ENCODE results near the gene DTWD2.
"Not testable (repeated sequence)": the region's sequence is repeated elsewhere in the genome, so short reads cannot be mapped to it uniquely, and the experiment has no call there.

DTWD2 gene

DNA sequence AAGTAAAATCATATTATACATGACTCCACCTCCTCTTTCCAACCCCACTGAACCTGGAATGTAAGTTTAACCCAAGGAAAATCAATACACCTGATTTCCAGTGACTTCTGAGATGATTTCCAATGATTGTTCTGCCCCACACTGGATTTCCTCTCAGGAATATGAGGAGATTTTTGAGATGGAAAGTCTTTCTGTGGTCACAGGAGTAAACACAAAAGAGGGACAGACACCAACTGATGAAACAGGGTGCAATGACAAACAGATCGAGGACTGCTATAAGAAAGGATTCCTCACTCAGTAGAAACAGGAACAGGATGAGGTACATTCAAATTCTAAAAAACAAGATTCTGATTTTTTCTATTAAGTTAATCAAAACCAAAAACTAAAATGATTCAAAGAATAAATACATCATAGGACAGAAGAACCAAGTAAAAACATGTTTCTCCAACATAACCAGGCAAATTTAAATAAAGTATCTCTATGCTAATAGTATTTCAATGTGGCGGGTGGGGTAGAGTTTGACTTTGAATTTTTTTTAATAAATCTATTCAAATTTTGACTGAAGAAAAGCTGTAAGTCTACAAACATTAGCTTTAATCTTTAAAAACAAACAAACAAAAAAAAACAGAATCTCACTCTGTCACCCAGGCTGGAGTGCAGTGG, 42.1 kb downstream of the DTWD2 start:
- DNase-seq = no peak

DNA sequence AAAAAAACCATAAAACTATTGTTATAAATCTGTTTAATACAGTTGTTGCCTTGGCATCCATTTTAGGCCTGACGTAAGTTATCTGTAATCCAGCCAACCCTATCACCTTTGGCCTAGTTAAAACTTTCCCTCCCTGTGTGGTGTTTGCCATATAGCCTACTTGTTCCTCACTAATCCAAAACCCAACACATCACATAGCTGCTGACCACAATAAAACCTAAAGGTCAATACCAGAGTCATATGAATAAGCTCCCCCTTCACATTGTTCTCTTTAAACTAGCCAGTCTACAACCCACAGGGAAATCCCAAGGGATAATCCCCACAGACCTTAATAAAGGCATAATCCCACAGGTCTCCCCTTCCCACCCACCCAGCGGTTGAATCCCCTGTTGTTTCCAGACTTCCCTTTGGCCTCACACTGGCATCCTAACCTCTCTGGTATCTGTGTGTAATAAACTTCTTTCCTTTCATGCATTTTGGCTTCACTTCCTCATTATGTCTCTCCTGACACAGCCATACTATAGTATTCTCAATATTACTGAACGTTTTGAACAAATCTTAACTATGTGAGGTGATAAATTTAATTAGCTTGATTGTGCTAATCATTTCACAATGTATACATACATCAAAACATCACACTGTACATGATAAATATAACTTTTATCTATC, 50.8 kb downstream of the DTWD2 start:
- no peak for DNase-seq

DNA sequence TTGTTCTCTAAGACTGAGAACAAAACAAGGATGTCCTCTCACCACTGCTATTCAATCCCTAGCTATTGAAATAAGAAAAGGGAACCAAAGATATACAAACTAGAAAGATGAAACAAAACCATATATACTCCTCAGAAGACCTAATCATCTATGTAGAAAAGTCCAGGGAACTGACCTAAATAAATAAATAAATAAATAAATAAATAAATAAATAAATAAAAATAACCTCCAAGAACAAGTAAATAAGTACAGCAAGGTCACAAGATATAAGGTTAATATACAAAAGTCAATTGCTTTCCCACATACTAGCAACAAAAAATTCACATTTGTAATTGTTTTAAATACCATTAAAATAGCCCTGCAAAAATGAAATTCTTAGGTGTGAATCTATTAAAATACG, 54.6 kb downstream of the DTWD2 start:
- DNase-seq = no peak

DNA sequence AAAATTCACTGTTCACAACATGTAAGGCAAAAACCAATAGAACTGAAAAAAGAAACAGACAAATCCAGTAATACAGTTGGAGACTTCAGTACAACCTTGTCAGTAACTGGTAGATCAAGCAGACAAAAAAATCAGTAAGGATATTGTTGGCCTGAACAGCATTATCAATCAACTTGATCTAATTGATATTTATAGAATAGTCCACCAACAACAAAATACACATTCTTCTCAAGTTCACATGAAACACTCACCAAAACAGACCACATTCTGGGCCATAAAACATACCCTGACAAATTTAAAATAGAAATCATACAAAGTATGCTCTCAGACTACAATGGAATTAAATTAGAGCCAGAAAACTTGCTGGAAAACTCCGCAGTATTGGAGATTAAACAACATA, 56.8 kb downstream of the DTWD2 start:
- DNase-seq = no peak

DNA sequence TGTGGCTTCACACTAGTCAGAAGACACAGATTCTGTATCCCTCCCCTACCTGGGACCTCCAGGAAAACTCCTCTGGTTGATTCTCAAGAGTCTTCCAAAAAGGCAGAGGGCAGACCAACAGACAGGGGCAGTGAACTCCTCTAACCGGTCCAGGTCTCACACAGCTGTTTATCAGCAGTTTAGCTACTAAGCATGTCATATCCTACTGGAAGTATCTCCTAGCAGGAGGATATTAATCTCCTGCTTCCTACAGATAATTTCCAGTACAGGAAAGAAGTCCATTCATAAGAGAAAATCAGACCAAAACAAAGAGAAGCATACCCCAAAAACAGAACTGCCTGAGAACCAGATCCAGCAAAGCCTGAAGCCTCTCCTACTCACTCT, 64.3 kb downstream of the DTWD2 start:
- DNase-seq = no peak

DNA sequence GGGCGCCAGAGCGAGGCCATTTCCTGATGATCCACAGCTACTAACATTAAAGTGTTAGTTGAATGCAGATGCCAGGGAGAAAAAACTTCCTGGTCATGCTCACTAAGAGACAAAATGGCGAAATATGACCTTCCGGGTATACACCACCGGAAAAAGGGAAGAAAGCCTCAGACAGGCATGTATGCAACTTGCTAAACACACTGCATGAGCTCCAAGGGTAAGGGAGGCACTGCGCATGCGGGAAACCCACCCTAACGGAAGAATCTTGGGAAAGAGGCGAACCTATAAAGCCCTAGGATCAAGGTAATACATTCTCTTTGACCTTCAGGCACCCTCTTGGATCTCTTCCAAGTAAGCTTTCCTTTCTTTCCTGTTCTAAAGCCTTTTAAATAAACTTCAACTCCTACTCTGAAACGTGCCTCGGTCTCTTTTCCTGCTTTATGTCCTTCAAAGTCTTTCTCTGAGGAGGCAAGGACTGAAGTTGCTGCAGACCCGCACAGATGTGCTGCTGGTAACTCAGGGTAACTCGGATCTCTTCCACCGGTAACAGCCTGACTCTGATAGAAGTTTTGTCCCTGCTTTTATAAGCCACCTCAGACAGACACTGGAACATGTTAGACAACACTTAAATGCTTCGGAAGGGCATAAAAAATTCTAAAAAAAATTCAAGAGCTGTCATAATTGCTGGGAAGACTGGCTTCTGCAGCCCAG, 64.9 kb downstream of the DTWD2 start:
- DNase-seq = no peak

DNA sequence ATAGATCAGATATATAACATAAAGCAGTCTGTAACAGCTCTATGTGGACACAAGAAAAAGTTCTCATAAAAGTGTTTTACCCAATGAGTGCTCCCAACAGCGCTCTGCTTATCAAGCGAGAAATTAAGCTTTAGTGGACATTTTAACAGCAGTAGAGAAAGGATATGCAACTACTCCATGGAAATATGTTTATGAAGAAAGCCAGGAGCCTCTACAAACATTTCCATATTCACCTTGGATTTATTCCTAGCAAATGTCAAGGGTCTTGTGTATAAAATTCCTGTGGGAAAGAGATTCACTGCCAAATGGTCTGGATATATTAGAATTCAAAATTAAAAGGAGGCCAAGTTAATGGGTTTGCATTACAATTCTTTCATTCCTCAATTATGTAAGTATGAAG, 66.5 kb downstream of the DTWD2 start:
- no peak for DNase-seq

DNA sequence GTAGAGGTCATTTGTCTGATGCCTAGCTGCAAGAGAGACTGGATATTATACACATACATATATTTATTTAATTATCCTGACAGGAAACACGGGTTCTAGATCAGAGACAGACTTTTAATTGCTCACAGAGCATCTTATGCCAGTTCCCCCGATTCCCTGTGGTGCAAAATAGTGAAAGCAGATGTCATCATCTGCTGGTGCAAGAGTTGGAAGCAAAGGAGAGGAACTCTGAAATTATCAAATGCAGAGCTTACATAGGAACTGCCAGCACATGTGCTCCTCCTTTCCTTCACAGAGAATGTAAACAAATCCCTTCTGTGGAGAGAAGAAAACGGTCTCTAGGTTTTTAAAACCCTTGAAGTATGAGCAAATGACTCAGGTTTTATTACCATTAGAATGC, 69.3 kb downstream of the DTWD2 start:
- no peak for DNase-seq

DNA sequence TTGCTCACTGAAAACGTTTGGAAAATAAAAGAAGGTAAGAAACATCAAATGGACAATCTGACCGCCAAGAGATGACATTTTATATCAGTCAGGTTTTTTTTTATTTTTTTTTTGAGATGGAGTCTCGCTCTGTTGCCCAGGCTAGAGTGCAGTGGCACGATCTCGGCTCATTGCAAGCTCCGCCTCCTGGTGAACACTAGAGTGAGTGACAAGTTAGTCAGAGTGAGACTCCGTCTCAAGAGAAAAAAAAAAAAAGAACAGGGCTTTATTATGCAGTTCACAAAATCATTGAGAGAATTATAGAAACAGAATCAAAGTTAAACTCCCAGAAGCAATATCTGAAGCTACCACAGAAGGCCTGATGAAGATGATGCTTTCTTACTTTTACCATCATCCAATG, 70.1 kb downstream of the DTWD2 start:
- DNase-seq = no peak

DNA sequence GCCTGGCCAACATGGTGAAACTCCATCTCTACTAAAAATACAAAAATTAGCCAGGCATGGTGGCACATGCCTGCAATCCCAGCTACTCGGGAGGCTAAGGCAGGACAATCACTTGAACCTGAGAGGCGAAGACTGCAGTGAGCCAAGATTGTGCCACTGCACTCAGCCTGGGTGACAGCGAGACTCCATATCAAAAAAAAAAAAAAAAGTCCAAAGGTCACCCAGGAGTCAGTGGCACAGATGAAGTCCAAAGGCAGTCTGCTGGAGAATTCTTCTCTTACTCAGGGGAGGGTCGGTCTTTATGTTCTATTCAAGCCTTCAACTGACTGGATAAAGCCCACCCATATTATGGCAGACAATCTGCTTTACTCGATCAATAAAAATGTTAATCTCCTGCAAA, 80.8 kb downstream of the DTWD2 start:
- not testable (repeated sequence) for DNase-seq

DNA sequence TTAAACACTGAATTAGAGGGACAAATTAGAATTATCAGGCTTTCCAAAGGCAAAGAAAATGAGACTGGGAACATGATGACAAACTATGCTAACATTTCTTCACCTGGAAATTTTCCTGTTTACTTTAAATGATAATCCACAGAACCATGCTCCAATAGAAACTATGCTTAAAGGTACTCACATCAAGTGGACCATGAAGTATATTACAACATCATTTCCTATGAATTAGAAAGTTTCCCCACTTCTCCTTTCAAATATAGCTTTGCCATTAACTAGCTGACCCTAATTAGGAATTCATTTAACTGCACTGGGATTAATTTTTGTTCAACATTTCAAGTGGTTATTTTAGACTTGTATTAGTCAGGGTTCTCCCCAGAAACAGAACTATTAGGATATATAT, 81.4 kb downstream of the DTWD2 start:
- no peak for DNase-seq

DNA sequence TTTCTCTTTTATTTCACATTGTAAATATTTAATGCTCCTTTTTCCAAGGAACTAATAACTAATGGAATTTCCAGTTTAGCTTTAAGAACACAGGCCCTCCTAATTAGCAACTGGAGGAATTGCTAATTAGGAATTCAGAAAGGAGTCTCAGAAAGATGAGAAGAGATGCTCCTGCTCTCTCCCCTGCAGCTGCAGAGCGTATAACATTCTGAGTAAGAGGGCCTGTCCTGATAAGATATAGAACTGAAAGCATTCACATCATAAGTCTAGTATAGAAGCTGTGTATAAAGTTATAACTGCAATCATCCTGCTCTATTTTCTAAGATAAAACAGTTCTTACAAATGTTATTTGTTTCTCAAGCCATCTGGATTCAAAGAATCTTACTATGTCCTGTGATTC, 83.2 kb downstream of the DTWD2 start:
- no peak for DNase-seq

DNA sequence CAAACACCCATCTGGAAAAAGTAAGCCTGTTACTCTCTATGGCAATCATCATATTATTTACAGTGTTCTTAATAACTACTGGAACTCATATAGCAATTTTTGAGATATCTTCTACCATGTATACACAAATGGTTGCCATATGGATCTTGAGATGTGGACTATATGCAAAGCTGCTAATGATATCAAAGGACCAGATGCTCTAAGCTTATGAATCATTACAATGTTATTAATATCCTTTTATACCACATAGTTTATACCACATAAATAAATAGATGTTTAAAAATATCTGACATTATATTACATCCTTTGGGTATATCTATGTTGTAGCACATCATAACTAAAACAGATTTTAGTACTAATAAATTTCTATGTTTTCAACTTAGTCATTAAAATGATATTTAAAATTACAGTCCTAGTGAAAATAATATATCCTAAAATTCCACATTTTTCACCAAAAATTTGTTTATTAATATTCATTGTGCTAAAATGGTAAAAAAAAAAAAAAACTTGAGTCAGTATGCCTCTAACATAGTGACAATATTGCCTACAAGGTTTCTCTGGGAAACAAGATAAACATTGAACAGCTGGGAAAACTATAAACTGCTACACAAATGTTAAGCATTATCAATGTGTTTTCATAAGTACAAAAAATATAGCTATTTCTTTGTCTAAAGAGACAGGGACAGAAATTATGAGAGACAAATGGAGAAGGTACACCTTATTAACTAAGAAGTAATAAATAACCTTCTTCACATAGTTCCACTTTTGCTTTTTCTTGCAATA, 85.5 kb downstream of the DTWD2 start:
- no peak for DNase-seq

DNA sequence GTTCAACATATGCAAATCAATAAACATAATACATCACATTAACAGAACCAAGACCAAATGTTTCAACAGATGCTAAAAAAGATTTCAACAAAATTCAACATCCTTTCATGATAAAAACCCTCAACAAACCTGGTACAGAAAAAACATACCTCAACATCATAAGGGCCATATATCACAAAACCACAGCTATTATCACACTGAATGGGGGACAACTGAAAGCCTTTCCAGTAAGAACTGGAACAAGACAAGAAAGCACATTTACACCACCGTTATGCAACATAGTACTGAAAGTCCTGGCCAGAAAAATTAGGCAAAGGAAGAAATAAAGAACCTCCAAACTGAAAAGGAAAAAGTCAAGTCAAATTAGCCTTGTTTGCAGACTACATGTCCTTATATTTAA, 93.6 kb downstream of the DTWD2 start:
- no peak for DNase-seq

DNA sequence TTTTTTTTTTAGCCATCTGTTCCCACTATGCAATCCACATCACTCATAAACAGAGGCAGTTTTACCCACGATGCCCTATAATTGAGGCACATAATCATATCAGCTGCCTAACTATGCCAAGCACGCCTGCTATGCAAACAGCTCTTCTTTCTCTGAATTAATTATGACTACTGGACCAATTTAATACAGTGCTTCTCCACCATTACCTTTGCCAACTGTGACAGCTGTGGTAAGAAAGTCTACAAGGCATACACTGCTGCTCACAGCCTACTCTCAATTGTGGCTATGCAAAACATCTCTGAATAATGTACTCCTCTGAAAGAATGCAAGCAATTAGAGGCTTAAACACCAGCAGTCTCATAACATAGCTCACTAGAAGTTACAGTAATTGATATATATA, 97.1 kb downstream of the DTWD2 start:
- DNase-seq = peak; percentile 43

DNA sequence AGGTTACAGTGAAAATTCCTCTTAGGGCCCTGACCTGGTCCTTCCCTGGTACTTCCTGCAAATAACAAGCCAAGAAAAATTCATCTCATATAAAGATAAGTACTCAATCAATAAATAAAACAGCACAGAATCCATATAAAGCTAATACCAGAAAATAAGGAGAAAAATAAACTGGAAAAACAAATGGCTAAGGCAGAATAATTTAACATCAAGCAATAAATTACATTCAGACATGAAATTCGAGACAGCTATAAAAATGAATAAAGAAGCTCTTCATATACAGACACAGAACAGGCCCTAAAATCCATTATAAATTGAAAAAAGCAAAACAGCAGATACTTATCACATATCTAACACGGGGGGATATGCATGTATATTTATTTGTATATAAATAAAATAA, 99.2 kb downstream of the DTWD2 start:
- no peak for DNase-seq

DNA sequence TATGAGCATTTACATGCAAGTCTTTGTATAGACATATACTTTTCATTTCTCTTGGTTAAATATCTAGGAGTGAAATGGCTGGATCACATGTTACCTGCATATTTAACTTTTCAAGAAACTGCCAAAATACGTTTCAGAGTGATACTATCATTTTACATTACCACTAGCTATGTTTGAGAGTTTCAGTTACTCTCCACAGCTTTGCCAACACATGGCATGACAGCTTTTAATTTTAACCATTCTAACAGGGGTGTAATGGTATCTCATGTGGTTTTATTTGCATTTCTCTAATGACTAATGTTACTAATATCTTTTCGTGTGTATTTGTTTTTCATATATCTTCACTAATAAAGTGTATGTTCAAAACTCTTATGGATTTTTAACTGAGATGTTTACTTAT, 99.8 kb downstream of the DTWD2 start:
- no peak for DNase-seq

DNA sequence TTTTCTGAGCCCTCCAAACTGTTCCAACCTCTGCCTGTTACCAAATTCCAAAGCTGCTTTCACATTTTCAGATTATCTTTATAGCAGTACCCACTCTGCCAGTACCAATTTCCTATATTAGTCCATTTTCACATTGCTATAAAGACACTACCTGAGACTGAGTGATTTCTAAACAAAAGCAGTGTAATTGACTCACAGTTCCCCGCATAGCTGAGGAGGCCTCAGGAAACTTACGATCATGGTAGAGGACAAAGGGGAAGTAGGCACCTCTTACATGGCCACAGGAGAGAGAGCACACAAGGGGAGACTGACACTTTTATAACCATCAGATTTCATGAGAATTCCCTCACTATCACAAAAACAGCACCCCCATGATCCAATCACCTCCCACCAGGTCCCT, 105.0 kb downstream of the DTWD2 start:
- DNase-seq = no peak

DNA sequence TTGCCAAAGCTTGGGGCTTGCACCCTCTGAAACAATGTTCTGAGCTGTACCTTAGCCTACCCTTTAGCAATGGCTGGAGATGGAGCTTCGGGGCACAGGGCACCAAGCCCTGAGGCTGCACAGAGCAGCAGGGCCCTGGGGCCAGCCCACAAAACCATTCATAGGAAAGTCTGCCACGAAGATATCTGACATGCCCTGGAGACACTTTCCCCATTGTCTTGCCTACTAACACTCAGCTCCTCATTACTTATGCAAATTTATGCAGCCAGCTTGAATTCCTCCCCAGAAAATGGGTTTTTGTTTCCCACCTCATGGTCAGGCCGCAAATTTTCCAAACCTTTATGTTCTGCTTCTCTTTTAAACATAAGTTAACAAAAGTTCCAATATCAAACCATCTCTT, 105.7 kb downstream of the DTWD2 start:
- no peak for DNase-seq

DNA sequence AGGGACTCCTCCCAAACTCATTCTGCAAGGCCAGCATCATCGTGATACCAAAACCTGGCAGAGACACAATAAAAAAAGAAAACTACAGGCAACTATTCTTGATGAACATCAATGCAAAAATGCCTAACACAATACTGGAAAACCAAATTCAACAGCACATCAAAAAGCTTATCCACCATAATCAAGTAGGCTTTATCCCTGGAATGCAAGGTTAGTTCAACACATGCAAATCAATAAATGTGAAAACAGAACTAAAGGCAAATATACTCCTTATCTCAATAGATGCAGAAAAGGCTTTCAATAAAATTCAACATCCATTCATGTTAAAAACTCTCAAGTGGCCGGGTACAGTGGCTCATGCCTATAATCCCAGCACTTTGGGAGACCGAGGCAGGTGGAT, 111.5 kb downstream of the DTWD2 start:
- not testable (repeated sequence) for DNase-seq

DNA sequence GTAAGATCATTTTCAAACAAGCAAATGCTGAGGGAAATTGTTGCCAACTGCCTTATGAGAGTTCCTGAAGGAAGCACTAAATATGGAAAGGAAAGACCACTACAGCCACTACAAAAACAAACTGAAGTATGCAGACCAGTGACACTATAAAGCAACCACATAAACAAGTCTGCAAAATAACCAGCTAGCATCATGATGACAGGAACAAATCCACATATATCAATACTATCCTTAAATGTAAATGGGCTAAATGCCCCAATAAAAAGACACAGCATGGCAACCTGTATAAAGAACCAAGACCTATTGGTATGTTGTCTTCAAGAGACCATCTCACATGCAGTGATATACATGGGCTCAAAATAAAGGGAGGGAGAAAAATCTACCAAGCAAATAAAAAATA, 113.2 kb downstream of the DTWD2 start:
- DNase-seq = no peak

DNA sequence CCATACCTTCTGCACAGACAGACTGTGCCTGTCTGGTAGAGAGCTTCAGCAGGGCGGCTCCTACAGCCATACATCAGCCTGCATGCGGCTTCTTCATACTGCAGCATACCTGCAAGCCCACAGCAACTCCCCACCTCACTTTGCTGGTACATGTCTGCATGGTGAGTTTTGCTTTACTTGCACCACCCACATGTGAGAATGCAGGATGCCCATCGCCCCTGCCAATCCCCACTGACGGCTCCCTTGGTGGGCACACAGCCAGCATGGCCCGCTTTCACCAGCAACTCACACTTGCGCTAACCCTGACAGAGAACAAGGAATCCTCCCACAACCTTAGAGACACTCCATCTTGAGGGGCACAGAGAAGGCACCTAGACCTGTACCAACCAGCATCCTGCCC, 114.9 kb downstream of the DTWD2 start:
- DNase-seq = no peak

DNA sequence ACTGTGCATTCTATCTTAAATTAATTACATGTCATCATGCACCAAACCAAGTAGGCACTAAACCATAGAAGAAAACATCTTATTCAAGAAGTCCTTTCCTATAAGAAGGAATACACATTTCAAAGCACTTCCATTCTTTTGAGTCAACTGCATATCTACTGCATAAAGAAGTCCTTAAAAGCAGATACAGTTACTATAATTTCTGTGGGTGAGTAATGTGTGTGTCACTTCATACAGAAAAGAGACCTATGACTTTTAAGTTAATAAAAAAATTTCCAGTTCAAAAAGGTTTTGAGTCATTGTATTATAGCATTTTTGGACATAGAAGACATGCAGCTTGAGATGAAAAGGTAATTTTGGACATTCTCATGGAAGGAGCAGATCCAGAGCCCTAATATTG, 125.0 kb downstream of the DTWD2 start:
- no peak for DNase-seq

DNA sequence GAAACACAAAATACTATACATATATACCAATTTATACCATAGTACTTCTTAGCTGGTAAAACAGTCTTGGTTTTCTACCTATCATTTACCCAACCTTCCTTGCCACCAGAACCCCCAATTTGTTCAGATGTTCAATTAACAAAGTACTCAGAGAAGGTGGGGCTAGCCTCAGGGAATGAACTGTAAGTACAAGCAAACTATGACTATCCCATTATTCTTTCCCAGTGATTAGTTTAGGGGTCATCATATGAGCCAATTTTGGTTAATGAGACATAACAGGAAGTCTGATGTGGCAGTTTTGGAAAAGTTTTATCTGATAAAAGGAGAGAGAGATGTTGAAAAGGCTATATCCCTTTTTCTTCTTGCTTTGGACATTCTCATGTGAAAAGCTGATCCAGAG, 125.8 kb downstream of the DTWD2 start:
- DNase-seq = no peak
